Activated CD8-positive, alpha-beta memory T cell treated with anti-CD3 and anti-CD28 coated beads, Interleukin-2, amount 10 ng/mL, durations not matched to agents 7 days and 5 days (primary cell): ENCODE results near the gene USP36. TPM values are rescaled to one million over a fixed set of nuclear protein-coding genes. Genes with fewer than 3 reads are reported as not detected.

Source experiments
- ATAC-seq: fragments of 150-1000 bp; cut with Tn5 transposase; one replicate; pipeline ENCODE4 v1.10.0; 2021; ENCODE audit warnings: moderate library complexity
- CTCF ChIA-PET: fragments of 350-600 bp; sonication (Branson Sonifier 250); formaldehyde crosslinking; loops from one replicate; lab custom pipeline; 2021; ENCODE audit warnings: antibody characterized with exemption; lab: Charles Lee
- DNase-seq: peaks from one replicate; pipeline ENCODE4 v3.0.0-alpha.2; 2020
- H3K27ac Mint-ChIP-seq: one replicate; pipeline ENCODE4 v1.8.0; 2021; ENCODE audit warnings: mild to moderate bottlenecking, mixed read lengths
- H3K27me3 Mint-ChIP-seq: one replicate; pipeline ENCODE4 v1.8.0; 2021; ENCODE audit warnings: mixed read lengths
- H3K36me3 Mint-ChIP-seq: one replicate; pipeline ENCODE4 v1.8.0; 2021; ENCODE audit warnings: mild to moderate bottlenecking, mixed read lengths
- H3K4me1 Mint-ChIP-seq: one replicate; pipeline ENCODE4 v1.8.0; 2021; ENCODE audit warnings: mixed read lengths
- H3K4me3 Mint-ChIP-seq: one replicate; pipeline ENCODE4 v1.8.0; 2021; ENCODE audit warnings: mild to moderate bottlenecking, moderate library complexity, mixed read lengths
- H3K9me3 Mint-ChIP-seq: one replicate; pipeline ENCODE4 v1.8.0; 2022; ENCODE audit warnings: low read depth, mixed read lengths
- total RNA-seq, 2 experiments: library from RNA; stranded (reverse); gene quantifications; one replicate each; pipeline ENCODE4 v1.2.3, GENCODE V29; 2021

The USP36 gene
- total RNA-seq, 2 experiments from 2014 or later, result 84.5 to 94.3 TPM

GRCh38 chr17:78774956-78775571 is 65.5 kb downstream of the USP36 start:
- CTCF ChIA-PET, result interaction anchor here (0.7 to 1.9 kb wide), 4 partner anchors 10 to 50 kb away, joined by 3 to 8 read pairs (median 4); no protein-coding TSS in a partner anchor
- peaks cover 68% of the 10 kb centered on the region for H3K4me1 Mint-ChIP-seq
- peak overlapping the region; percentile 82 for H3K4me3 Mint-ChIP-seq
- no peaks in the 10 kb centered on the region for H3K9me3 Mint-ChIP-seq
- peaks cover 25% of the 10 kb centered on the region for H3K36me3 Mint-ChIP-seq
- DNase-seq, result peak; percentile 90
- no peaks in the 10 kb centered on the region for H3K27me3 Mint-ChIP-seq
- H3K27ac Mint-ChIP-seq, result peak overlapping the region; percentile 95
- ATAC-seq, result peak; percentile 70

GRCh38 chr17:78774453-78774852 is 66.2 kb downstream of the USP36 start:
- H3K36me3 Mint-ChIP-seq, result peaks cover 23% of the 10 kb centered on the region
- H3K27me3 Mint-ChIP-seq, result no peaks in the 10 kb centered on the region
- no peak for DNase-seq
- peak overlapping the region; percentile 82 for H3K4me3 Mint-ChIP-seq
- ATAC-seq, result peak; percentile 21
- H3K4me1 Mint-ChIP-seq, result peaks cover 62% of the 10 kb centered on the region
- peak overlapping the region; percentile 95 for H3K27ac Mint-ChIP-seq
- CTCF ChIA-PET, result interaction anchor here (0.7 to 1.9 kb wide), 3 partner anchors 11 to 27 kb away, joined by 3 to 8 read pairs (median 4); no protein-coding TSS in a partner anchor
- no peaks in the 10 kb centered on the region for H3K9me3 Mint-ChIP-seq

GRCh38 chr17:78771758-78772382 is 68.7 kb downstream of the USP36 start:
- H3K36me3 Mint-ChIP-seq, result peaks cover 18% of the 10 kb centered on the region
- H3K4me1 Mint-ChIP-seq, result peaks cover 48% of the 10 kb centered on the region
- H3K4me3 Mint-ChIP-seq, result peak overlapping the region; percentile 75

GRCh38 chr17:78769196-78769773 is 71.3 kb downstream of the USP36 start:
- Mint-ChIP-seq H3K4me1 (peaks cover 46% of the 10 kb centered on the region), H3K27ac (no peak overlapping the region), H3K27me3 (no peaks in the 10 kb centered on the region), H3K36me3 (peaks cover 15% of the 10 kb centered on the region), H3K9me3 (no peaks in the 10 kb centered on the region), H3K4me3 (no peak overlapping the region)
- DNase-seq, result no peak
- peak; percentile 28 for ATAC-seq
- CTCF ChIA-PET, result interaction anchor here (0.7 to 3.9 kb wide), 10 partner anchors 10 to 73 kb away, joined by 3 to 18 read pairs (median 5); no protein-coding TSS in a partner anchor

More at GRCh38 chr17:78771758-78772382, 68.7 kb downstream of the USP36 start:
- H3K9me3 Mint-ChIP-seq, result no peaks in the 10 kb centered on the region
- CTCF ChIA-PET, result interaction anchor here (1.1 to 1.5 kb wide), 5 partner anchors 20 to 46 kb away, joined by 3 to 4 read pairs (median 3); no protein-coding TSS in a partner anchor
- ATAC-seq (peak; percentile 28), DNase-seq (no peak)
- H3K27me3 Mint-ChIP-seq, result no peaks in the 10 kb centered on the region
- H3K27ac Mint-ChIP-seq, result peak overlapping the region; percentile 95

GRCh38 chr17:78767806-78768205 is 72.8 kb downstream of the USP36 start:
- Mint-ChIP-seq H3K9me3 (no peaks in the 10 kb centered on the region), H3K36me3 (peaks cover 13% of the 10 kb centered on the region), H3K27ac (no peak overlapping the region), H3K4me3 (no peak overlapping the region), H3K27me3 (no peaks in the 10 kb centered on the region), H3K4me1 (peaks cover 39% of the 10 kb centered on the region)
- no peak for DNase-seq
- no peak for ATAC-seq
- CTCF ChIA-PET, result interaction anchor here (0.7 to 3.9 kb wide), 5 partner anchors 9 to 25 kb away, joined by 3 to 18 read pairs (median 4); no protein-coding TSS in a partner anchor

- no peak overlapping the region for H3K4me3 Mint-ChIP-seq
- ATAC-seq (peak; percentile 28), DNase-seq (no peak)
- H3K27ac Mint-ChIP-seq, result no peak overlapping the region
- no peaks in the 10 kb centered on the region for H3K27me3 Mint-ChIP-seq
- peaks cover 39% of the 10 kb centered on the region for H3K4me1 Mint-ChIP-seq
- H3K36me3 Mint-ChIP-seq, result peaks cover 9% of the 10 kb centered on the region
- CTCF ChIA-PET, result interaction anchor here (0.7 to 3.9 kb wide), 5 partner anchors 10 to 30 kb away, joined by 3 to 18 read pairs (median 3); no protein-coding TSS in a partner anchor
- no peaks in the 10 kb centered on the region for H3K9me3 Mint-ChIP-seq
Observed at GRCh38 chr17:78766743-78767294, 73.8 kb downstream of the USP36 start.

GRCh38 chr17:78766225-78766624 is 74.4 kb downstream of the USP36 start:
- CTCF ChIA-PET, result interaction anchor here (0.7 to 3.9 kb wide), 6 partner anchors 10 to 29 kb away, joined by 3 to 18 read pairs (median 3); no protein-coding TSS in a partner anchor
- Mint-ChIP-seq H3K4me1 (peaks cover 37% of the 10 kb centered on the region), H3K9me3 (no peaks in the 10 kb centered on the region), H3K27ac (no peak overlapping the region), H3K4me3 (no peak overlapping the region), H3K36me3 (peaks cover 7% of the 10 kb centered on the region), H3K27me3 (no peaks in the 10 kb centered on the region)
- no peak for DNase-seq
- ATAC-seq, result no peak

- Mint-ChIP-seq H3K4me1 (peaks cover 37% of the 10 kb centered on the region), H3K27me3 (no peaks in the 10 kb centered on the region), H3K27ac (no peak overlapping the region), H3K4me3 (no peak overlapping the region), H3K36me3 (peaks cover 6% of the 10 kb centered on the region), H3K9me3 (no peaks in the 10 kb centered on the region)
- DNase-seq (no peak), ATAC-seq (no peak)
- CTCF ChIA-PET, result interaction anchor here (0.7 to 3.9 kb wide), 4 partner anchors 16 to 29 kb away, joined by 3 to 18 read pairs (median 3); no protein-coding TSS in a partner anchor
Observed at GRCh38 chr17:78765821-78766220, 74.8 kb downstream of the USP36 start.

- CTCF ChIA-PET, result interaction anchor here (1.2 to 1.4 kb wide), 2 partner anchors 22 to 78 kb away, joined by 3 to 4 read pairs; no protein-coding TSS in a partner anchor
- peaks cover 2% of the 10 kb centered on the region for H3K36me3 Mint-ChIP-seq
- DNase-seq, result no peak
- H3K4me1 Mint-ChIP-seq, result peaks cover 38% of the 10 kb centered on the region
- no peak for ATAC-seq
- no peaks in the 10 kb centered on the region for H3K9me3 Mint-ChIP-seq
- no peaks in the 10 kb centered on the region for H3K27me3 Mint-ChIP-seq
- H3K4me3 Mint-ChIP-seq, result no peak overlapping the region
- no peak overlapping the region for H3K27ac Mint-ChIP-seq
Observed at GRCh38 chr17:78764871-78765270, 75.7 kb downstream of the USP36 start.

- Mint-ChIP-seq H3K4me1 (peaks cover 50% of the 10 kb centered on the region), H3K36me3 (peaks cover 4% of the 10 kb centered on the region), H3K4me3 (no peak overlapping the region), H3K9me3 (no peaks in the 10 kb centered on the region), H3K27me3 (no peaks in the 10 kb centered on the region), H3K27ac (no peak overlapping the region)
- no peak for ATAC-seq
- CTCF ChIA-PET, result no interaction called here
- DNase-seq, result no peak
Observed at GRCh38 chr17:78763561-78763960, 77.1 kb downstream of the USP36 start.

- peak overlapping the region; percentile 65 for H3K27ac Mint-ChIP-seq
- H3K27me3 Mint-ChIP-seq, result no peaks in the 10 kb centered on the region
- H3K9me3 Mint-ChIP-seq, result no peaks in the 10 kb centered on the region
- H3K4me1 Mint-ChIP-seq, result peaks cover 63% of the 10 kb centered on the region
- H3K36me3 Mint-ChIP-seq, result peaks cover 4% of the 10 kb centered on the region
- ATAC-seq, result no peak
- DNase-seq, result no peak
- no peak overlapping the region for H3K4me3 Mint-ChIP-seq
- CTCF ChIA-PET, result interaction anchor here (1.3 kb wide), 1 partner anchor 56 kb away, joined by 3 read pairs; no protein-coding TSS in a partner anchor
Observed at GRCh38 chr17:78761789-78762406, 78.7 kb downstream of the USP36 start.

GRCh38 chr17:78759969-78760352 is 80.7 kb downstream of the USP36 start:
- Mint-ChIP-seq H3K27ac (peak overlapping the region; percentile 86), H3K27me3 (no peaks in the 10 kb centered on the region), H3K9me3 (no peaks in the 10 kb centered on the region), H3K4me3 (peak overlapping the region; percentile 55), H3K4me1 (peaks cover 71% of the 10 kb centered on the region), H3K36me3 (peaks cover 7% of the 10 kb centered on the region)
- ATAC-seq (no peak), DNase-seq (no peak)
- CTCF ChIA-PET, result interaction anchor here (1.0 to 2.0 kb wide), 4 partner anchors 9 to 51 kb away, joined by 3 to 14 read pairs (median 7); no protein-coding TSS in a partner anchor
